H54 (cell line): ENCODE results near the gene ASB13.

ENCODE experiments used
- DNase-seq: peaks from one replicate; pipeline ENCODE4 v3.0.0; 2011; ENCODE audit warnings: low spot score, mixed read lengths; ENCODE audit not compliant: insufficient read length
- FAIRE-seq: peaks from 3 replicates; lab custom pipeline; 2011; peaks lifted over from hg19 to GRCh38; lab: Jason Lieb, UNC
- POLR2A ChIP-seq: IDR thresholded peaks from 2 replicates; pipeline ENCODE4 v1.6.1; 2011; ENCODE audit warnings: low read depth, mild to moderate bottlenecking, low read length

The ASB13 gene

GRCh38 chr10:5684318-5684970 lies 18.0 kb upstream of the ASB13 start, which contains the start of gene TASOR2:
Gene TASOR2, plus strand, starts transcription at chr10:5684838. Its CDS starts 35,805 bp downstream, at chr10:5720643.
- peak; percentile 85 for DNase-seq
- peak; percentile 58 for TF ChIP-seq POLR2A
- peak; percentile 85 for FAIRE-seq

- no peak for DNase-seq
- FAIRE-seq: no peak
- no peak for TF ChIP-seq POLR2A
Measured at GRCh38 chr10:5683065-5683464, 16.7 kb upstream of the ASB13 start.

GRCh38 chr10:5681930-5682329 lies 15.5 kb upstream of the ASB13 start:
- TF ChIP-seq POLR2A: no peak
- DNase-seq (no peak), FAIRE-seq (no peak)

- TF ChIP-seq POLR2A: no peak
- FAIRE-seq: no peak
- no peak for DNase-seq
Measured at GRCh38 chr10:5679606-5680005, 13.2 kb upstream of the ASB13 start.

GRCh38 chr10:5679037-5679435 lies 12.6 kb upstream of the ASB13 start:
- no peak for FAIRE-seq
- DNase-seq: no peak
- TF ChIP-seq POLR2A: no peak

- TF ChIP-seq POLR2A: no peak
- DNase-seq (no peak), FAIRE-seq (no peak)
Measured at GRCh38 chr10:5678397-5679036, 12.1 kb upstream of the ASB13 start.

GRCh38 chr10:5670662-5671375 lies 4.4 kb upstream of the ASB13 start:
- no peak for TF ChIP-seq POLR2A
- FAIRE-seq: no peak
- DNase-seq: no peak

- DNase-seq: no peak
- no peak for FAIRE-seq
- TF ChIP-seq POLR2A: no peak
Measured at GRCh38 chr10:5669604-5670003, 3.2 kb upstream of the ASB13 start.

GRCh38 chr10:5668429-5668828 lies 2.0 kb upstream of the ASB13 start:
- no peak for TF ChIP-seq POLR2A
- no peak for FAIRE-seq
- DNase-seq: no peak

GRCh38 chr10:5666841-5667630 lies 641 bp upstream of the ASB13 start:
- DNase-seq: no peak
- no peak for FAIRE-seq
- no peak for TF ChIP-seq POLR2A

- no peak for TF ChIP-seq POLR2A
- DNase-seq: no peak
- FAIRE-seq: no peak
Measured at GRCh38 chr10:5665373-5666007, 905 bp downstream of the ASB13 start.

GRCh38 chr10:5663692-5664427 lies 2.5 kb downstream of the ASB13 start:
- TF ChIP-seq POLR2A: no peak
- no peak for DNase-seq

More at GRCh38 chr10:5663692-5664427, 2.5 kb downstream of the ASB13 start:
- FAIRE-seq: no peak
